D721Med (cell line): ENCODE measurements around the gene TSPAN5.

Experiments
- DNase-seq: peaks from one replicate; pipeline ENCODE4 v3.0.0; 2011; ENCODE audit warnings: low spot score; ENCODE audit not compliant: insufficient read length
- FAIRE-seq: peaks from 2 replicates; lab custom pipeline; 2011; peaks lifted over from hg19 to GRCh38; lab: Jason Lieb, UNC
- TF ChIP-seq, protein P1 (sequence below): IDR thresholded peaks from 2 replicates; pipeline ENCODE4 v1.5.1; 2012; ENCODE audit warnings: mild to moderate bottlenecking, control low read depth; ENCODE audit not compliant: insufficient read depth; ENCODE audit errors: missing control alignments

TSPAN5 gene

DNA sequence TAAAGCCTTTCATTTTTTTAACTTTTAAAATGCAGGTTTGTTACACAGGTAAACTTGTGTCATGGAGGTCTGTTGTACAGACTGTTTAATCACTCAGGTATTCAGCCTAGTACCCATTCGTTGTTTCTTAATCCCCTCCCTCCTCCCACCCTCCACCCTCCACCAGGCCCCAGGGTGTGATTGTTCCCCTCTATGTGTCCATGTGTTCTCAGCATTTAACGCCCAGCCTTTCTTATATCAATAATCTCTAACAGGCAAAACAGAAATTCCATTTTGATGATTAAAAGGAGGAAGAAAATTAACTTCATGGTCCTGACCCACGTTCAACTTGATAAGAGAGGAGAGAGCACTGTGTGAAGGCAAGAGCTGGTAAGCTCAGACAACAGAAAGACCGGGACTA lies 75.1 kb downstream of the TSPAN5 start:
- DNase-seq (no peak), FAIRE-seq (no peak)
- TF ChIP-seq, protein P1, sequence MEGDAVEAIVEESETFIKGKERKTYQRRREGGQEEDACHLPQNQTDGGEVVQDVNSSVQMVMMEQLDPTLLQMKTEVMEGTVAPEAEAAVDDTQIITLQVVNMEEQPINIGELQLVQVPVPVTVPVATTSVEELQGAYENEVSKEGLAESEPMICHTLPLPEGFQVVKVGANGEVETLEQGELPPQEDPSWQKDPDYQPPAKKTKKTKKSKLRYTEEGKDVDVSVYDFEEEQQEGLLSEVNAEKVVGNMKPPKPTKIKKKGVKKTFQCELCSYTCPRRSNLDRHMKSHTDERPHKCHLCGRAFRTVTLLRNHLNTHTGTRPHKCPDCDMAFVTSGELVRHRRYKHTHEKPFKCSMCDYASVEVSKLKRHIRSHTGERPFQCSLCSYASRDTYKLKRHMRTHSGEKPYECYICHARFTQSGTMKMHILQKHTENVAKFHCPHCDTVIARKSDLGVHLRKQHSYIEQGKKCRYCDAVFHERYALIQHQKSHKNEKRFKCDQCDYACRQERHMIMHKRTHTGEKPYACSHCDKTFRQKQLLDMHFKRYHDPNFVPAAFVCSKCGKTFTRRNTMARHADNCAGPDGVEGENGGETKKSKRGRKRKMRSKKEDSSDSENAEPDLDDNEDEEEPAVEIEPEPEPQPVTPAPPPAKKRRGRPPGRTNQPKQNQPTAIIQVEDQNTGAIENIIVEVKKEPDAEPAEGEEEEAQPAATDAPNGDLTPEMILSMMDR, result no peak

DNA sequence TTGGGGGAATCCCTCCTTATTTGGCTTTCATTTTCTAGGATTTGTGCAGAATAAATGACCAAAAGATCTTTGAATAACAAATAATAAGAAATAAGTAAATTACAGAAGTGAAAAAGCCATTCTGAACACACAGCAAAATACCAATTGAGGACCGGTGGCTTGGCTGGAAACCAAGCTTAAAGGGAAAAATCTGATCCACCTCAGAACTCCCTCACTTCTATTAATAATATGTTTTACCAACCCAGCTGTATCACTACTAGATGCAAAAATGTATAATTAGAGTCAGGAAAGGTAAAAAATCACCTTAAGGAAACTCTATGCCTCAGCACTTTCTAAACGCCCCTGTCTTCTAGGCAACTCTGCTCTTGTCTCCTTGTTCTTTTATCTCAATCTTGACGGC lies 77.3 kb downstream of the TSPAN5 start:
- TF ChIP-seq, protein P1, result no peak
- FAIRE-seq (no peak), DNase-seq (no peak)

DNA sequence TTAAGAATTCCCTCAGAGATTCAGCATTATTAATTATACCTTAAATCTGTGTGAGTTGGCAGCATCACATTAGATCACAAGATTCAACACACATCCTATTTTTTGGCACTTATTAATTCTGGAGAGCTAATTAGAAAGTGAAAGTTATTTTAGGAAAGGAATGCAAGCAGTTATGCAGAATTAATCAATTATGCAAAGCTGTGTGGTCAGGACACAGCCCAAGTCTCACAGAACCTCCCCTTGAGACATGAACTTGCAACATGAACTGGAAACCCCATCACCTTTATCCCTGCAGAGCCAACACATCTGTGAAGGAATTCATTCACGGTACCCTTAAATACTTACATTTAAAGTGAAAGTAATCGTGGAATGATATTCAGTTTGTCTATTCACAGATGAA lies 80.5 kb downstream of the TSPAN5 start:
- DNase-seq, result no peak
- TF ChIP-seq, protein P1, result no peak
- no peak for FAIRE-seq

DNA sequence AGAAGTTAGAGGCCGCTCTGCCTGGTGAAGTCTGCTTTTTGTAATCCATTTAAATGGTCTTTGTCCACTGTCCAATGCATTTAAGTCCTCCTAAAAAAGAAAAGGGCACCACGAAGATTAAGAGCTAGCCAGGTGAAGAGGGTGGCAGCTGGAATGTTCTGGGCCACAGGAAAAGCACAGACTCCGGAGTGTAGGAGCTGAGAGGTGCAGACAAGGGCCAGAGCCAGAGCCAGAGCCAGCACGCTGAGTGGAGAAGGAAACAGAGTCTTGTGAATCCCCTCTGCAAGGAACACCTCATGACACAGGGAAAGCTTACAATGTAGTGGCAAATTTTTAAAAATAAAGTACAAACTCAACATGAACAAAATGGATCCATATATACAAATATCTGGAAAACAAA lies 83.6 kb downstream of the TSPAN5 start:
- DNase-seq, result no peak
- no peak for FAIRE-seq
- TF ChIP-seq, protein P1, result no peak

GRCh38 chr4:98573791-98574190 lies 84.6 kb downstream of the TSPAN5 start:
- FAIRE-seq, result peak; percentile 58
- no peak for DNase-seq
- TF ChIP-seq, protein P1, result no peak

- FAIRE-seq (peak; percentile 97), DNase-seq (no peak)
- TF ChIP-seq, protein P1, result no peak
Observed at GRCh38 chr4:98572697-98573096, 85.7 kb downstream of the TSPAN5 start.

- TF ChIP-seq, protein P1, result no peak
- no peak for FAIRE-seq
Observed at GRCh38 chr4:98571161-98571786, 87.1 kb downstream of the TSPAN5 start.

More at GRCh38 chr4:98571161-98571786, 87.1 kb downstream of the TSPAN5 start:
- no peak for DNase-seq
